AG09319 (cell line): ENCODE data around the gene RNF144B.
"Not testable (repeated sequence)": the region's sequence is repeated elsewhere in the genome, so short reads cannot be mapped to it uniquely, and the experiment has no call there.

Source experiments
- DNase-seq: peaks from one replicate; pipeline ENCODE4 v3.0.0-alpha.2; 2010; ENCODE audit warnings: low read depth; ENCODE audit errors: extremely low read depth
- TF ChIP-seq, protein P1 (sequence below): IDR thresholded peaks from 2 replicates; pipeline ENCODE4 v1.5.1; 2011; ENCODE audit warnings: low read depth, mild to moderate bottlenecking, inconsistent platforms, low read length, moderate library complexity

RNF144B gene

DNA sequence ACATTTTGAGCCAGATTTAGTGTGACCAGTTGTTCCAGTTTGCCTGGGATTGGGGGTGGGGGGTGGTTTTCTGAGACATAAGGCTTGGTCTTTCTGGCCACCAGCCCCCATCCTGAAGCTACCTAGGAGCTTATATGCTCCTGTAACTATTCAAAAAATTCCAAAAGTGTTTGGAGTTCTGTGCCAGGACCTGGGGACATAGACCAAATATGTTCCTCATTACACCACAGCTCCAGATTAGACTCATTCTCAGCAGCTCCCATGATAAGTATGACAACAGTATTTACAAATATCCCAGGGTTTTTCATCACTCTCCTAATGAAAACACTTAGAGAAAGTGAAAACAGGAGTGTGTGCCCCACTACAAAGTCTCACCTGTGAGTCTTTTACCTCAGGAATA, 37.8 kb upstream of the RNF144B start:
- no peak for DNase-seq
- TF ChIP-seq, protein P1, sequence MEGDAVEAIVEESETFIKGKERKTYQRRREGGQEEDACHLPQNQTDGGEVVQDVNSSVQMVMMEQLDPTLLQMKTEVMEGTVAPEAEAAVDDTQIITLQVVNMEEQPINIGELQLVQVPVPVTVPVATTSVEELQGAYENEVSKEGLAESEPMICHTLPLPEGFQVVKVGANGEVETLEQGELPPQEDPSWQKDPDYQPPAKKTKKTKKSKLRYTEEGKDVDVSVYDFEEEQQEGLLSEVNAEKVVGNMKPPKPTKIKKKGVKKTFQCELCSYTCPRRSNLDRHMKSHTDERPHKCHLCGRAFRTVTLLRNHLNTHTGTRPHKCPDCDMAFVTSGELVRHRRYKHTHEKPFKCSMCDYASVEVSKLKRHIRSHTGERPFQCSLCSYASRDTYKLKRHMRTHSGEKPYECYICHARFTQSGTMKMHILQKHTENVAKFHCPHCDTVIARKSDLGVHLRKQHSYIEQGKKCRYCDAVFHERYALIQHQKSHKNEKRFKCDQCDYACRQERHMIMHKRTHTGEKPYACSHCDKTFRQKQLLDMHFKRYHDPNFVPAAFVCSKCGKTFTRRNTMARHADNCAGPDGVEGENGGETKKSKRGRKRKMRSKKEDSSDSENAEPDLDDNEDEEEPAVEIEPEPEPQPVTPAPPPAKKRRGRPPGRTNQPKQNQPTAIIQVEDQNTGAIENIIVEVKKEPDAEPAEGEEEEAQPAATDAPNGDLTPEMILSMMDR, result no peak

DNA sequence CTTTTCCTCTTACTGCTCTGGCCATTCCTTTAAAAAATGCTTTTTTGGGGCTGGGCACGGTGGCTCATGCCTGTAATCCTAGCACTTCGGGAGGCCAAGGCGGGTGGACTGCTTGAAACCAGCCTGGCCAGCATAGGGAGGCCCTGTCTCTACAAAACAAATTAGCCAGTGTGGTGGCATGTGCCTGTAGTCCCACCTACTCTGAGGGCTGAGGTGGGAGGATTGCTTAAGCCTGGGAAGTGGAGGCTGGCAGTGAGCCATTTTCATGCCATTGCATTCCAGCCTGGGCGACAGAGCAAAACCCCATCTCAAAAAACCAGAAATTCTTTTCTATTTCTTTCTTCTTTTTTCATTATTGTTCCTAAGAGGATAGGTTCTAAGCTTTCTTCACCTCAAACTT, 36.9 kb upstream of the RNF144B start:
- TF ChIP-seq, protein P1, result no peak
- DNase-seq, result no peak

DNA sequence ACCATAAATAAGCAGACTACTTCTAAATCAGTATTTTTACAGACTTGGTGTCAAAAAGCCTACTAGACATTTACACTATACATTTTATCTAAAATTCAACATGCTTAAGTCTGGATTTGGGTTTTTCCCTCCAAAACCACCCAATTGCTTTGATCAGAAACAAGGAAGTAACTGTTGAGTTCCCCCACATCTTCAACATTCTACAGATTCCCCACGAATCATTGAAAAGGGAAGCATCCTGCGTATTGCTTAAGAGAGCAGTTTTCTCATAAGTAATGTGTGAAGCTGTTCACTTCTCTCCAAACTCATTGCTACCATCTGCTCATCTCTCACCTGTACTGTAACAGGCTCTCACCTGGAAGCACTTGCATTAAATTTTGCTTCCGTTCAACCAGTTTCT, 36.4 kb upstream of the RNF144B start:
- DNase-seq, result no peak
- TF ChIP-seq, protein P1, result no peak

DNA sequence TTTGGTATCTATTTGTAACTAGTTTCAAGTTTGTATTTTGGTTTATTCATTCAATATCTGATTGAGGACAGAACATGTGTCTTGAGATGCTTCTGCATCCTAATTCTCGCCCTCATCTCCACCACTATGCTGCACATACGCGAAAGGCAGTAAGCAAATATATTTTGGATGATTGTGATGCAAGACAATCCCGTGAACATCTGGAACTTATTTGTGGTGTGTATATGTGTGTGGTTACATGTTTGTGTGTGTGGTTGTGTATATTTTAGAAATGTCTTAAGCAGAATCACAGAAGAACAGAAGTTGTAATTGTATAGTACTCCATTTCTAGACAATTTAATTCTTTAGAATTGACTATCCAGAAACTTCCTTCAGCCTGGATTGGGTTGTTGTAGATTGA, 35.1 kb upstream of the RNF144B start:
- TF ChIP-seq, protein P1, result no peak
- DNase-seq, result no peak

DNA sequence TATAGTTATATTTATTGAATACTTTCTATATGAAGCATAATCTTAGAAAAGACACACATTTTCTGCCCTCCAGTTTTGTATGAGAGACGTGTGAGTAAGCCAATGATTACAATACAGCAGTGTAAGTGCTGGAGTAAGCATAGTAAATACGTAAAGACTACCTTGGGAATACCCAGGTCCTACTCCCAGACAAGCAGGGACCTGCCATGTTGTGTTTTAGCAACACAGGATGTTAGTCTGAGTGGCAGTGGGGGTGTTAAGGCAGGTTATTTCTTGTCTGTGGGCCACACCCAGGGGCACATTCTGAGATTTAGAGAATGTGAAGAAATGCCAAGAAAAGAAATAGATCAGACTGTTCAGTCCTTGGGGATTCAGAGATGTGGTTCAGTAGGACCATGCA, 34.3 kb upstream of the RNF144B start:
- DNase-seq, result no peak
- TF ChIP-seq, protein P1, result no peak

DNA sequence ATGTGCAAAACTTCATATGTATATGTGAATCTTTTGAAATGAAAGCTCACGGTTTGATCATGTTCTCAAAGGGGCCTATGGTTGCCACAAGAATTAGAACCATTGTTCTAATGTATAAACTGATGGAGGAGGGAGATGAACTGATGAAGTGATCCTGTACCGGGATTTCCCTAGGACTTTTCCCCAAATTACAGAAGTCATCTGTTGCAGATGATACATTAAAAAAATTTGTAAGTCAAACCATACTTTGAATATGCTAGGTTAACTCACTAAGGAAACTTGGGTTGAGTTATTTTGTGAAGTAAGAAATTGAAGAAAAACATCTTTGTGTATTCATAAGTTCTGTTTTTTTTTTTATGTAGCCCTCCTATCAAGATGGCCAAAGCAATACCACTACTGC, 33.9 kb upstream of the RNF144B start:
- TF ChIP-seq, protein P1, result no peak
- DNase-seq, result no peak

DNA sequence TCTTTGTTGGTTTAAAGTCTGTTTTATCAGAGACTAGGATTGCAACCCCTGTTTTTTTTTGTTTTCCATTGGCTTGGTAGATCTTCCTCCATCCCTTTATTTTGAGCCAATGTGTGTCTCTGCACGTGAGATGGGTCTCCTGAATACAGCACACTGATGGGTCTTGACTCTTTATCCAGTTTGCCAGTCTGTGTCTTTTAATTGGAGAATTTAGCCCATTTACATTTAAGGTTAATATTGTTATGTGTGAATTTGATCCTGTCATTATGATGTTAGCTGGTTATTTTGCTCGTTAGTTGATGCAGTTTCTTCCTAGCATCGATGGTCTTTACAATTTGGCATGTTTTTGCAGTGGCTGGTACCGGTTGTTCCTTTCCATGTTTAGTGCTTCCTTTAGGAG, 29.6 kb upstream of the RNF144B start:
- not testable (repeated sequence) for DNase-seq

DNA sequence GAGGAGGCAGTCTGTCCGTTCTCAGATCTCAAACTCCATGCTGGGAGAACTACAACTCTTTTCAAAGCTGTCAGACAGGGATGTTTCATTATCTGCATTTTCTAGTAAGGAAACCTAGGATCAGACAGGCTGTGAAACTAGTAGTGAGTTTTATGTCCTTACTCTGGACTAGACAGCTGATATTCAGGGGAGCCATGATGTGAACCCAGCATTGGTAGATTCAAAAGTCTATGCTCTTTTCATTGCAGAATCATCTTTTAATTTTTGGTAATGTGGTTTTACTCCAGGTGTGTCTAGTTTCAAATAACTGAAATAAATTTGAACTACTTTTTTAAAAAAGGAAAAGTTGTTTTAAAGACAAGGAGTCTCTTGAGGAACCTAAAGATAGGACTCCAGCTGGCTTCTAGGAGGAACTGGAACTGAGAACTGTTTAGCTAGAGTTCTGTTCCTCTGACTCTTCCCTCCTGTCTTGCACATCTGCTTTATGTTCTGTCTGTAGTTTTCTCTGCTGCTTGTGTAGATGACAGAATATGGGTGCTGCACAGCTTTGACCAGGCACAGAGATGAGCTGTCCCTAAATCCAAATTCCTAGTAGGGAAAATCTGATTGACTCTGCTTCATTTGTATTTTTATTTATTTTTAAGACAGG, 27.8 kb upstream of the RNF144B start:
- TF ChIP-seq, protein P1, result no peak
- DNase-seq, result no peak
